Measurements from ENCODE around the gene BCAS3.
"Not testable (repeated sequence)": the region's sequence is repeated elsewhere in the genome, so short reads cannot be mapped to it uniquely, and the experiment has no call there.

The BCAS3 gene

DNA sequence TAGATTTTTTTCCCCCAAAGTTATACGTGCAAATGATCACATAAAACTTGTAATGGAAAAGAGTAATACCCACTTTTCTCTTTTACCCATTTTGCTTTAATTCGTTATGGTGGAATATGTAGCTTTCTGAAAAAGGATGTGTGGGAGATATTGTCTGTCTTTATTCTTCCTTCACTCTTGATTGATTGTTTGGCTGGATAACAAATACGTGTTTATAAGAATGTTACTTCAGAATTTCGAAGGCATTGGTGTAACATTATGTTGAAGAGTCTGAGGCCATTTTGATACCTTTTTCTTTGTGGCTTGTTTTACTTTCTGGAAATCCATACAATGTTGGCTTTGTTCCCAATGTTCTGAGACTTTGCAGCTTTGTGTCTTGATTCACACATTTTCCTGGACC, 71.4 kb downstream of the BCAS3 start:
- peaks cover 5% of the 10 kb centered on the region for H3K4me1 ChIP-seq (ENCODE audit: control insufficient read depth, insufficient read depth, low read length)
- no peaks in the 10 kb centered on the region for H3K9me3 ChIP-seq (ENCODE audit: control insufficient read depth, low read length)
- no peaks in the 10 kb centered on the region for H3K27me3 ChIP-seq (ENCODE audit: control insufficient read depth, insufficient read depth, low read length)
- no peak overlapping the region for H3K4me3 ChIP-seq (ENCODE audit: low read length)
- no peaks in the 10 kb centered on the region for H3K36me3 ChIP-seq (ENCODE audit: control insufficient read depth, insufficient read depth, low read length)
- H3K9ac ChIP-seq (ENCODE audit: low read length), result no peak overlapping the region

DNA sequence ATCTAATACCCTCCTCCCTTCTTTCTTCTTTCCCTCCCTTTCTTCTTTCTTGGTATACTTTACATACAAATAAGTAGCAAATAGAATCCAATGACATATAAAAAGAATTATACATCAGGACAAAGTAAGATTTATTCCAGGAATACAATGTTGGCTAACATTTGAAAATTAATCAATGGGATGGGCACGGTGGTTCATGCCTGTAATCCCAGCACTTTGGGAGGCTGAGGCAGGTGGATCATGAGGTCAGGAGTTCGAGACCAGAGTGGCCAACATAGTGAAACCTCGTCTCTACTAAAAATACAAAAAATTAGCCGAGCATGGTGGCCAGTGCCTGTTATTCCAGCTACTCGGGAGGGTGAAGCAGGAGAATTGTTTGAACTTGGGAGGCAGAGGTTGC, 72.1 kb downstream of the BCAS3 start:
- Histone ChIP-seq H3K27me3 (ENCODE audit: control insufficient read depth, insufficient read depth, low read length) (no peaks in the 10 kb centered on the region), H3K36me3 (ENCODE audit: control insufficient read depth, insufficient read depth, low read length) (no peaks in the 10 kb centered on the region), H3K9ac (ENCODE audit: low read length) (no peak overlapping the region), H3K9me3 (ENCODE audit: control insufficient read depth, low read length) (no peaks in the 10 kb centered on the region), H3K4me3 (ENCODE audit: low read length) (no peak overlapping the region), H3K4me1 (ENCODE audit: control insufficient read depth, insufficient read depth, low read length) (peaks cover 2% of the 10 kb centered on the region)

DNA sequence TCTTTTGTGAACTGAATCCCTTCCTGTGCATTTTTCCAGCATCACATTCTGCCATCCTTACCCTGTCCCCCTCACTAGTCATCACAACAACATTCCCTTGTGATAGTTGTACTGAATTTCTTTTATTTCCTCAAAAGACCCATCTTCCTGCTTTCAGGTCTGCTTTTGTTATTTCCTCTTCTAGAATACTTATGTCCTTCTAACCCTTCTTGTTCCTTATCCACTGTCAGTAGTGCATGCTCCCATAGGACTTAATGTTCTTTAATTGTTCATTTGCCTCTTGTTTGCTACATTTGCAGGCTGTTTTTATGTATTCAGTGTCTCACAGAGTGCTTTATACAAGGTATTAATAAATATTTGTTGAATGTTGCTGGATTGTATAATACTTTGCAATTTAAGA, 73.0 kb downstream of the BCAS3 start:
- no peaks in the 10 kb centered on the region for H3K4me1 ChIP-seq (ENCODE audit: control insufficient read depth, insufficient read depth, low read length)
- no peak overlapping the region for H3K9ac ChIP-seq (ENCODE audit: low read length)
- no peaks in the 10 kb centered on the region for H3K36me3 ChIP-seq (ENCODE audit: control insufficient read depth, insufficient read depth, low read length)
- H3K9me3 ChIP-seq (ENCODE audit: control insufficient read depth, low read length), result no peaks in the 10 kb centered on the region
- no peak overlapping the region for H3K4me3 ChIP-seq (ENCODE audit: low read length)
- H3K27me3 ChIP-seq (ENCODE audit: control insufficient read depth, insufficient read depth, low read length), result no peaks in the 10 kb centered on the region

DNA sequence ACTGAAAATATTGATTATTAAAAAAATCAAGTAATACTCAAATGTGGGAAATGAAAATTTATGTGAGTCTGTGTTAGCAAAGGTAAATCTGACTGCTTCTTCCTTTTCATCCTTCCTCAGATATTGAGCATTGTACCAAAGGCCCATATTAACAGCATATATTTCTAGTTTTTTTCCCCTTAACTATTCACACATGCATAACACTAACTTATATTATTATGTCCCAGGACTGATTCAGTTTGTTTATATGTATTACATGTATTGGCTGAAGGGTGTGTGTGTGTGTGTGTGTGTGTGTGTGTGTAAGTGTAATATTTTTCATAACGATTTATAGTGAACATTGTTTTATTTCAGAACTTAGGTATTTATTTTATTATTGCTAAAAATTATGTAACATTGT, 74.2 kb downstream of the BCAS3 start:
- H3K4me1 ChIP-seq (ENCODE audit: control insufficient read depth, insufficient read depth, low read length), result no peaks in the 10 kb centered on the region
- H3K9me3 ChIP-seq (ENCODE audit: control insufficient read depth, low read length), result no peaks in the 10 kb centered on the region
- no peaks in the 10 kb centered on the region for H3K36me3 ChIP-seq (ENCODE audit: control insufficient read depth, insufficient read depth, low read length)
- H3K9ac ChIP-seq (ENCODE audit: low read length), result no peak overlapping the region
- no peak overlapping the region for H3K4me3 ChIP-seq (ENCODE audit: low read length)
- no peaks in the 10 kb centered on the region for H3K27me3 ChIP-seq (ENCODE audit: control insufficient read depth, insufficient read depth, low read length)

DNA sequence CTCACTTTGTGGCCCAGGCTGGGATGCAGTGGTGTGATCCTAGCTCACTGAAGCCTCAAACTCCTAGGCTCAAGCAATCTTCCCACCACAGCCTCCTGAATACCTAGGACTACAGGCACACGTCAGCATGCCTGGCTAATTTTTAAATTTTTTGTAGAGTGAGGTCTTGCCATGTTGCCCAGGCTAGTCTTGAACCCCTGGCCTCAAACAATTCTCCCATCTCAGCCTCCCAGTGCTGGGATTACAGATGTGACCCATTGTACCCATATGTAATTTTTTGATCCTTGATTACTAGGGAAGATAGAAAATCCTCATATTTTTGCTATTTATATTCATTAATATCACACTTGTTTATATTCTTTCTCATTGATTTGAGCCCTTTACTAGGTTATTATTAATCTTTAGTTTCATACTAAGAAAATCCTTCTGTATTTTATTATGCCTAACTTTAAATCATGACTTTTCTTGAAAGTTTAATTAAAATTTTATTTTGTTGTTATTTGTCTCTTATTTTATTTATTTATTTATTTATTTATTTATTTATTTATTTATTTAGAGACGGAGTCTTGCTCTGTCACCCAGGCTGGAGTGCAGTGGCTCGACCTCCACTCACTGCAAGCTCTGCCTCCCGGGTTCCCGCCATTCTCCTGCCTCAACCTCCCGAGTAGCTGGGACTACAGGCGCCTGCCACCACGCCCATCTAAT, 75.4 kb downstream of the BCAS3 start:
- no peak overlapping the region for H3K4me3 ChIP-seq (ENCODE audit: low read length)
- H3K27me3 ChIP-seq (ENCODE audit: control insufficient read depth, insufficient read depth, low read length), result no peaks in the 10 kb centered on the region
- no peaks in the 10 kb centered on the region for H3K4me1 ChIP-seq (ENCODE audit: control insufficient read depth, insufficient read depth, low read length)
- no peaks in the 10 kb centered on the region for H3K9me3 ChIP-seq (ENCODE audit: control insufficient read depth, low read length)
- H3K36me3 ChIP-seq (ENCODE audit: control insufficient read depth, insufficient read depth, low read length), result no peaks in the 10 kb centered on the region
- no peak overlapping the region for H3K9ac ChIP-seq (ENCODE audit: low read length)

DNA sequence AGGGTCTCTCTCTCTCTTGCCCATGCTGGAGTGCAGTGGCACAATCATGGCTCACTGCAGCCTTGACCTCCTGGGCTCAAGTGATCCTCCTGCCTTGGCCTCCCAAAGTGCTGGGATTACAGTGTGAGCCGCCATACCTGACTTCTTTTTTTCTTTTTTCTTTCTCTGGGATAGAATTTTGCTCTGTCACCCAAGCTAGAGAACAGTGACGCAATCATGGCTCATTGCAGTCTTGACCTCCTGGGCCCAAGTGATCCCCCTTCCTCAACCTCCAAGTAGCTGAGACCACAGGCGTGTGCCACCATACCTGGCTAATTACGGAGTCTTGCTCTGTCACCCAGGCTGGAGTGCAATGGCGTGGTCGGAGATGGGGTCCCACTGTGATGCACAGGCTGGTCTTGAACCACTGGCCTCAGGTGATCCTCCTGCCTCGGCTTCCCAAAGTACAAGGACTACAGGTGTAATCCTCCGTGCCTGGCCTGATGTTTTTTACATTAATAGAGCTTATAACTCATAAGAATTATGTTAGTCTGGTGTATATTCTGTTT, 76.5 kb downstream of the BCAS3 start:
- Histone ChIP-seq H3K36me3 (ENCODE audit: control insufficient read depth, insufficient read depth, low read length) (no peaks in the 10 kb centered on the region), H3K9ac (ENCODE audit: low read length) (no peak overlapping the region), H3K4me1 (ENCODE audit: control insufficient read depth, insufficient read depth, low read length) (no peaks in the 10 kb centered on the region), H3K27me3 (ENCODE audit: control insufficient read depth, insufficient read depth, low read length) (no peaks in the 10 kb centered on the region), H3K4me3 (ENCODE audit: low read length) (no peak overlapping the region), H3K9me3 (ENCODE audit: control insufficient read depth, low read length) (no peaks in the 10 kb centered on the region)

DNA sequence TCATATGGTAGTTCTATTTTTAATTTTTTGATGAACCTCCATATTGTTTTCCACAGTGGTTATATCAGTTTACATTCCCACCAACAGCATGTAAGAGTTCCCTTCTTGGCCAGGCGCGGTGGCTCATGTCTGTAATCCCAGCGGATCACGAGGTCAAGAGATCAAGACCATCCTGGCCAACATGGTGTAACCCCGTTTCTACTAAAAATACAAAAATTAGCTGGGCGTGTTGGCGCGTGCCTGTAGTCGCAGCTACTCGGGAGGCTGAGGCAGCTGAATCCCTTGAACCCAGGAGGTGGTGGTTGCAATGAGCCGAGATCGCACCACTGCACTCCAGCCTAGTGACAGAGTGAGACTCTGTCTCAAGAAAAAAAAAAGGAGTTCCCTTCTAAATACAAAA, 79.1 kb downstream of the BCAS3 start:
- H3K9ac ChIP-seq (ENCODE audit: low read length); H3K4me1 ChIP-seq (ENCODE audit: control insufficient read depth, insufficient read depth, low read length); H3K9me3 ChIP-seq (ENCODE audit: control insufficient read depth, low read length); H3K36me3 ChIP-seq (ENCODE audit: control insufficient read depth, insufficient read depth, low read length); H3K27me3 ChIP-seq (ENCODE audit: control insufficient read depth, insufficient read depth, low read length); H3K4me3 ChIP-seq (ENCODE audit: low read length): not testable (repeated sequence)

DNA sequence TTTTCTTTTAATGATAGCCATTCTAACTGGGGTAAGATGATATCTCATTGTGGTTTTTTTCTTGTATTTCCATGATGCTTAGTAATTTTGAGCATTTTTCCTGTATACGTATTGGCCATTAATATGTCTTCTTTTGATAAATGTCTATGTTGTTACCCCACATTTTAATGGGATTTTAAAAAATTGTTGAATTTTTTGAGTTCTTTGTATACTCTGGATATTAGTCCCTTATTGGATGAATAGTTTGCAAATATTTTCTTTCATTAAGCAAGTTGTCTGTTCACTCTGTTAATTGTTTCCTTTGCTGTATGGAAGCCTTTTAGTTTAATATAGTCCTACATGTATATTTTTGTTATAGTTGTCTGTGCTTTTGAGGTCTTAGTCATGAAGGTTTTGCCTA, 79.8 kb downstream of the BCAS3 start:
- Histone ChIP-seq H3K27me3 (ENCODE audit: control insufficient read depth, insufficient read depth, low read length) (no peaks in the 10 kb centered on the region), H3K9me3 (ENCODE audit: control insufficient read depth, low read length) (no peaks in the 10 kb centered on the region), H3K4me3 (ENCODE audit: low read length) (no peak overlapping the region), H3K4me1 (ENCODE audit: control insufficient read depth, insufficient read depth, low read length) (no peaks in the 10 kb centered on the region), H3K36me3 (ENCODE audit: control insufficient read depth, insufficient read depth, low read length) (no peaks in the 10 kb centered on the region), H3K9ac (ENCODE audit: low read length) (no peak overlapping the region)

DNA sequence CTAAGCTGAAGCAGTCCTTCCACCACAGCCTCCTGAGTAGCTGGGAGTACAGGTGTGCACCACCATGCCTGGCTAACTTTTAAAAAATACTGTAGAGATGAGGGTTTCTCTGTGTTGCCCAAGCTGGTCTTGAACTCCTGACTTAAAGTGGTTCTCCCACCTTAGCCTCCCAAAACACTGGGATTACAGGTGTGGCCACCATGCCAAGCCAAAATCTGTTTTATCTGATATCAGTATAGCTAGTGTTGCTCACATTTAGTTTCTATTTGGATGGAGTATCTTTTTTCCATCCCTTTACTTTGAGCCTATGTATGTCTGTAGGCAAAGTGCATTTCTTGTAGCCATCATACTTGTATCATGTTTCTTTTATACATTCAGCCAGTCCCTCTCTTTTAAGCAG, 82.1 kb downstream of the BCAS3 start:
- H3K9me3 ChIP-seq (ENCODE audit: control insufficient read depth, low read length), result no peaks in the 10 kb centered on the region
- no peak overlapping the region for H3K4me3 ChIP-seq (ENCODE audit: low read length)
- H3K36me3 ChIP-seq (ENCODE audit: control insufficient read depth, insufficient read depth, low read length), result no peaks in the 10 kb centered on the region
- no peaks in the 10 kb centered on the region for H3K27me3 ChIP-seq (ENCODE audit: control insufficient read depth, insufficient read depth, low read length)
- no peak overlapping the region for H3K9ac ChIP-seq (ENCODE audit: low read length)
- H3K4me1 ChIP-seq (ENCODE audit: control insufficient read depth, insufficient read depth, low read length), result no peaks in the 10 kb centered on the region

DNA sequence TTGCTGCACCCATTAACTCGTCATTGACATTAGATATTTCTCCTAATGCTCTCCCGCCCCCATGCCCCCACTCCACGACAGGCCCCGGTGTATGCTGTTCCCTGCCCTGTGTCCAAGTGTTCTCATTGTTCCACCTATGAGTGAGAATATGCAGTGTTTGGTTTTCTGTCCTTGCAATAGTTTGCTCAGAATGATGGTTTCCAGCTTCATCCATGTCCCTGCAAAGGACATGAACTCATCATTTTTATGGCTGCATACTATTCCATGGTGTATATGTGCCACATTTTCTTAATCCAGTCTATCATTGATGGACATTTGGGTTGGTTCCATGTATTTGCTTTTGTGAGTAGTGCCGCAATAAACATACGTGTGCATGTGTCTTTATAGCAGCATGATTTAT, 83.7 kb downstream of the BCAS3 start:
- not testable (repeated sequence) for H3K4me3 ChIP-seq (ENCODE audit: low read length); H3K27me3 ChIP-seq (ENCODE audit: control insufficient read depth, insufficient read depth, low read length); H3K9me3 ChIP-seq (ENCODE audit: control insufficient read depth, low read length); H3K4me1 ChIP-seq (ENCODE audit: control insufficient read depth, insufficient read depth, low read length); H3K9ac ChIP-seq (ENCODE audit: low read length); H3K36me3 ChIP-seq (ENCODE audit: control insufficient read depth, insufficient read depth, low read length)

DNA sequence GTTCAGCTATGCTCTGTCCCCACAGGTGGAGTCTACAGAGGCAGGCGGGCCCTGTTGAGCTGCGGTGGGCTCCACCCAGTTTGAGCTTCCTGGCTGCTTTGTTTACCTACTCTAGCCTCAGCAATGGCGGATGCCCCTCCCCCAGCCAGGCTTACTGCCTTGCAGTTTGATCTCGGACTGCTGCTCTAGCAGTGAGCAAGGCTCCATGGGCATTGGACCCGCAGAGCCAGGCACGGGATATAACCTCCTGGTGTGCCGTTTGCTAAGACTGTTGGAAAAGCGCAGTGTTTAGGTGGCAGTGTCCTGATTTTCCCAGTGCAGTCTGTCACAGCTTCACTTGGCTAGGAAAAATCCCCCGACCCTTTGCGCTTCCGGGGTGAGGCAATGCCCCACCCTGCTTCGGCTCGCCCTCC, 89.1 kb downstream of the BCAS3 start:
- Histone ChIP-seq H3K4me3 (ENCODE audit: low read length) (no peak overlapping the region), H3K9me3 (ENCODE audit: control insufficient read depth, low read length) (no peaks in the 10 kb centered on the region), H3K36me3 (ENCODE audit: control insufficient read depth, insufficient read depth, low read length) (no peaks in the 10 kb centered on the region), H3K4me1 (ENCODE audit: control insufficient read depth, insufficient read depth, low read length) (no peaks in the 10 kb centered on the region), H3K9ac (ENCODE audit: low read length) (no peak overlapping the region), H3K27me3 (ENCODE audit: control insufficient read depth, insufficient read depth, low read length) (no peaks in the 10 kb centered on the region)

DNA sequence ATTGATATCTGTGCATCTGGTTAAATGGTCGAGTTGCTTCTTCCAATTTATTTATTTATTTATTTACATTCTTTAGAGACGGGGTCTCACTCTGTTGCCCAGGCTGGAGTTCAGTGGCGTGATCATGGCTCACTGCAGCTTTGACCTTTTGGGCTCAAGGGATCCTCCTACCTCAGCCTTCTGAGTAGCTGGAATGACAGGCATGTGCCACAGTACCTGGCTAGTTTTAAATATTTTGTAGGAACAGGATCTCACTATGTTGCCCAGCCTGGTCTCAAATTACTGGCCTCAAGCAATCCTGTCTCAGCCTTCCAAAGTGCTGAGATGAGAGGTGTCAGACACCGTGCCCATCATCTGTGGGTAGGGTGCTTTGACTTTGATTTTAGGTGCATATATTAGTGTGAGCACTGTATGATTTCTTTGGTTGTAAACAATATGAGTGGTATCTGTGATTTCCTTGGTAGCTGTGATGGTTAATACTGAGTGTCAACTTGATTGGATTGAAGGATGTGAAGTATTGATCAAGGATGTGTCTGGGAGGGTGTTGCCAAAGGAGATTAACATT, 90.2 kb downstream of the BCAS3 start:
- Histone ChIP-seq H3K9ac (ENCODE audit: low read length) (no peak overlapping the region), H3K36me3 (ENCODE audit: control insufficient read depth, insufficient read depth, low read length) (no peaks in the 10 kb centered on the region), H3K4me3 (ENCODE audit: low read length) (no peak overlapping the region), H3K4me1 (ENCODE audit: control insufficient read depth, insufficient read depth, low read length) (no peaks in the 10 kb centered on the region), H3K27me3 (ENCODE audit: control insufficient read depth, insufficient read depth, low read length) (no peaks in the 10 kb centered on the region), H3K9me3 (ENCODE audit: control insufficient read depth, low read length) (no peaks in the 10 kb centered on the region)
